Ectodermal cell (in vitro differentiated cells): ENCODE data around the gene ZFYVE9.

Experiments
- H3K27ac ChIP-seq: 2 replicates; pipeline ENCODE4 v1.7.0; 2013; ENCODE audit warnings: mild to moderate bottlenecking, low read depth, low read length; ENCODE audit not compliant: insufficient read depth, poor library complexity, severe bottlenecking
- H3K27me3 ChIP-seq: 2 replicates; pipeline ENCODE4 v1.7.0; 2013; ENCODE audit warnings: mild to moderate bottlenecking, low read length; ENCODE audit not compliant: insufficient read depth, control insufficient read depth, poor library complexity, severe bottlenecking
- H3K36me3 ChIP-seq: one replicate; pipeline ENCODE4 v1.7.0; 2013; ENCODE audit warnings: low read length; ENCODE audit not compliant: control insufficient read depth, insufficient read depth
- H3K4me1 ChIP-seq: one replicate; pipeline ENCODE4 v1.7.0; 2013; ENCODE audit warnings: low read length; ENCODE audit not compliant: control insufficient read depth, insufficient read depth
- H3K4me3 ChIP-seq: 2 replicates; pipeline ENCODE4 v1.7.0; 2013; ENCODE audit warnings: low read depth, low read length, control low read depth; ENCODE audit not compliant: insufficient read depth
- H3K9me3 ChIP-seq: 2 replicates; pipeline ENCODE4 v1.7.0; 2013; ENCODE audit warnings: mild to moderate bottlenecking, low read length, moderate library complexity; ENCODE audit not compliant: control insufficient read depth
- WGBS, 2 experiments: methylation state at CpG; one replicate each; pipeline ENCODE4 v1.1.7; 2013; ENCODE audit warnings: missing lambda C conversion rate in 2 of 2; 5-methylcytosine and 5-hydroxymethylcytosine counted together

Gene ZFYVE9

DNA sequence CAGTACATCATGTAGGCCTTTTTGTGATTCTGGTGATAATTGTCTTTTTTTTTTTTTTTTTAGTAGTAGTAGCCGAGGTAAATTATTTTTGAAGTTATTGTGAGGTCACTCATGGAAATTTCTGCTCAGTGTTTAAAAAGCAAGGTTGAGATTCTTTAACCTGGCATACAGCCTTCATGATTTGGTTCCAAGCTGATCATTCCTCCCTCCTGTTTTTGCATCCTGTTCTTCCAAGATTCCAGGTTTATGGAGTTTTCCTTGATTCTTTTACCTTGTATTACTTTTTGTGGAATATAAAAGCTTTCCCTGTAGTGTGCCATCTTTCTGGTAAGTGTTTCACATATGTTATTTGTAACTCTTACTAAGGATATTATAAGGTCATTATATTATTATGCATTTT is 9.1 kb downstream of the ZFYVE9 start:
- no peaks in the 10 kb centered on the region for H3K27me3 ChIP-seq
- H3K36me3 ChIP-seq, result no peaks in the 10 kb centered on the region
- WGBS, 2 experiments, result 100% methylated on average over 1 of the region's 1 CpG; no CpG with 5 or more reads in 1 of the 2 experiments

DNA sequence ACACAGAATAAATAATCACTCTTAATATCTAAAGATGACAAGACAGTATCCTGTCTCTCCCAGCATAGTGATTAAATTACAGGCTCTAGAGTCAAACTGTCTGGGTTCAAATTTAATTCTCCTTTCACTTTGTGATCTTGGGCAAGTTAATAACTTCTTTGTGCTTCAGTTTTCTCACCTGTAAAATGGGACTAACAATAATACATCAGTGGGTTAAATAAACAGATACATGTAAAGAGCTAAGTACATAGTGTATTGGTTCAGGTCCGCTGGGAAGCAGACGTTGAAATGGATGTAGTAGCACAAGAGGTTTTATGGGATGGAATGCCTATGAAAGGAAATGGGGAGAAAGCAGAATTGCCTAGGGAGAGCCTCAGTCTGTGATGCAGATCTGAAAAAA is 10.7 kb downstream of the ZFYVE9 start:
- no peaks in the 10 kb centered on the region for H3K9me3 ChIP-seq
- no peak overlapping the region for H3K4me3 ChIP-seq
- H3K27ac ChIP-seq, result no peak overlapping the region
- WGBS, 2 experiments, result 91 to 95% methylated on average over 2 of the region's 2 CpGs
- no peaks in the 10 kb centered on the region for H3K4me1 ChIP-seq
- H3K27me3 ChIP-seq, result no peaks in the 10 kb centered on the region
- H3K36me3 ChIP-seq, result no peaks in the 10 kb centered on the region

More for the DNA sequence above, 9.1 kb downstream of the ZFYVE9 start:
- H3K4me3 ChIP-seq, result no peak overlapping the region
- H3K9me3 ChIP-seq, result no peaks in the 10 kb centered on the region
- no peak overlapping the region for H3K27ac ChIP-seq
- H3K4me1 ChIP-seq, result no peaks in the 10 kb centered on the region

DNA sequence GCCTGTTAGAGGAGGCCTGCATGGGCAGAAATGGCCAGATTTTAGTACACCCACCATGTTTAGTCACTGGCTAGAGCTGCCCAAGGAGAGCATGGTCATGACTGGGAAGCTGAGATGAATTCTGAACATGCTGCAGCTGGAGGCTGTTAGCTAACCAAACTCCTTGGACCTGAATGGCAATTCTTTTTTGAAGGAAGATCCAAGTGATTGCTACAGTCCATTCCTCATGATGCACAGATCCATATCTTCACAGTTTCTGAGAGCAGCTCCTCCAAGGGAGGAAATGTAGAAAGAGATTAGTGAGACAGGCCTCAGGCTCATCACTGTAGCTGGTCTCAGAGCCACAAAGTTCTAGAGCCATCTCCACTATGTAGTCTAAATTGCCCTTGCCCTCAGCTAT is 11.1 kb downstream of the ZFYVE9 start:
- Histone ChIP-seq H3K4me1 (no peaks in the 10 kb centered on the region), H3K4me3 (no peak overlapping the region), H3K9me3 (no peaks in the 10 kb centered on the region), H3K36me3 (no peaks in the 10 kb centered on the region), H3K27ac (no peak overlapping the region), H3K27me3 (no peaks in the 10 kb centered on the region)

DNA sequence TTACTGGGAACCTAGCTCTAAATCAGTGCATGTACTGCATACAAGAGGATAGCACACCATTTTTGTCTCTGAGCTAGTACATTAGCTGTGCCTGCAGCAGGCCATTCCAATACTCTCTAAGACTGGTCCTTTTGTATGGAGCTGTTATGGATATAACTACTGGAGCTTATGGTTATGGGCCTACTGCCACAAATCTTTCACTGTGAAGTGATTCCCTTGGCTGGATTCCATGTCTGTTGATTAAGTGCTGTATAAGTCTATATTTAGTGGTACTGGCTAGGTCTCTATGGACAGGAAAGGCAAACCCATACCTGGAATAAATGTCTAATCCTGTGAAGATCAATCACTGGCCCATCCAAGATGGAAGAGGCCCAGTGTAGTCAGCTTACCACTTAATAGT is 12.0 kb downstream of the ZFYVE9 start:
- Histone ChIP-seq H3K4me3 (no peak overlapping the region), H3K4me1 (no peaks in the 10 kb centered on the region), H3K36me3 (no peaks in the 10 kb centered on the region), H3K27me3 (no peaks in the 10 kb centered on the region), H3K27ac (no peak overlapping the region), H3K9me3 (no peaks in the 10 kb centered on the region)

GRCh38 chr1:52156460-52156859 is 14.6 kb downstream of the ZFYVE9 start:
- no peak overlapping the region for H3K4me3 ChIP-seq
- 59 to 62% methylated on average over 3 of the region's 3 CpGs for WGBS, 2 experiments

GRCh38 chr1:52157582-52157981 is 15.7 kb downstream of the ZFYVE9 start:
- Histone ChIP-seq H3K36me3 (no peaks in the 10 kb centered on the region), H3K4me3 (no peak overlapping the region), H3K27me3 (no peaks in the 10 kb centered on the region), H3K4me1 (no peaks in the 10 kb centered on the region), H3K27ac (no peak overlapping the region), H3K9me3 (no peaks in the 10 kb centered on the region)
- WGBS, 2 experiments, result 94 to 95% methylated on average over 2 of the region's 2 CpGs

More at GRCh38 chr1:52156460-52156859, 14.6 kb downstream of the ZFYVE9 start:
- Histone ChIP-seq H3K9me3 (no peaks in the 10 kb centered on the region), H3K27me3 (no peaks in the 10 kb centered on the region), H3K4me1 (no peaks in the 10 kb centered on the region), H3K36me3 (no peaks in the 10 kb centered on the region), H3K27ac (no peak overlapping the region)

DNA sequence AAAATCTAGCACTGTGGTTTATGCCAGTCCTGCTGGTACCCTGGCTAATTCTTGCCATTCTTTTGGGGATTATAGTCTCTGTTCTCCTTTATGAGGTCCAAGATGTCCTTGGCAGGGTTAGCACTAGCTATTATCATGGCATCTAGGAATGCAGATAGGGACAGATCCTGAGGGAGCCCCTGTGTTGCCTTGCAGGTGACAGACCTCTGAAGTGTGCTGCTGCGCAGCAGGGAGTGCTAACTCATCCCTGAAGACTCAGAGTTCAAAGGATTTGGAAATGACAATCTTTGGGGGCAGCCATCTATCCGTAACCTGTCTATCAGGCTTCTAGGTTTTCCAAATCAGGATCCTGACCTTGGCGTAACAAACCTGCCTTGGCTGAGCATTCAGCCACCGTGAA is 16.3 kb downstream of the ZFYVE9 start:
- Histone ChIP-seq H3K4me1 (no peaks in the 10 kb centered on the region), H3K27me3 (no peaks in the 10 kb centered on the region), H3K9me3 (no peaks in the 10 kb centered on the region), H3K4me3 (no peak overlapping the region), H3K27ac (no peak overlapping the region), H3K36me3 (no peaks in the 10 kb centered on the region)
- 94 to 96% methylated on average over 4 of the region's 4 CpGs for WGBS, 2 experiments

DNA sequence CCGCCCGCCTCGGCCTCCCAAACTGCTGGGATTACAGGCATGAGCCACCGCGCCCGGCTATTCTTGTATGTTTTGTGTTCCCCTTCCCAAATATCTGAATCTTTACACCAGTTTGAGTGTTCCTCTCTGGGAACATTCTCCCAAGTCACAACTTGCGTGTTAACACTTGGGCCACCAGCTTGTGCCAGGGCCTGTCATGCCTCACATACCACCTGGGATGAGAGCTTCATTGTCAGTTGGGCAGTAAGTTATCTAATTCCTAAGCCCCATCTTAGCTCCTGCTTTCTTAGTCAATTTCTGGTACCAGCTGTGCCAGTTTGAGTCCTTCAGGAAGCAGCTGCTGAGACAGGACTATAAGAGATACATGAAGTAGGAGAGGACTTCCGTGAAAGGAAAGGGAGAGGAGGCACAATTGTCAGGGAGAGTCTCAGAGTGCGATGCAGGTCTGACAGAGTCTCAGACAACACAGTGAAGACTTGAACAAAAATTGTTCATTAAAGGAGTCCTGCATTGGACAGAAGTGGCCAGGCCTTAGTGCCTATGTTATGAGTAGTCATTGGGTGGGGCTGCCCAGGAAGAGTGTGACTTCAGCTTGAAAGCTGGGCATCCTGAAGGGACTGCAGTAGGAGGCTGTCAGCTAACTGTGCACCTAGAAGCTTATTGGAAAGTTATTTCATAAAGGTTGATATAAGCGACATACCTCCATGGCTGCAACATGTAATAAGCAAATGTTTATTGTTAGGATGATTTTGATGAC is 17.3 kb downstream of the ZFYVE9 start:
- Histone ChIP-seq H3K4me1 (no peaks in the 10 kb centered on the region), H3K9me3 (no peaks in the 10 kb centered on the region), H3K36me3 (no peaks in the 10 kb centered on the region), H3K27ac (no peak overlapping the region), H3K4me3 (no peak overlapping the region), H3K27me3 (no peaks in the 10 kb centered on the region)
- 95 to 96% methylated on average over 10 of the region's 10 CpGs for WGBS, 2 experiments

- WGBS, 2 experiments, result 94 to 96% methylated on average over 2 of the region's 2 CpGs
- no peaks in the 10 kb centered on the region for H3K36me3 ChIP-seq
- no peaks in the 10 kb centered on the region for H3K27me3 ChIP-seq
- no peaks in the 10 kb centered on the region for H3K9me3 ChIP-seq
- H3K4me1 ChIP-seq, result no peaks in the 10 kb centered on the region
- no peak overlapping the region for H3K27ac ChIP-seq
- no peak overlapping the region for H3K4me3 ChIP-seq
These were observed 21.1 kb downstream of the ZFYVE9 start for GRCh38 chr1:52162947-52163346.

DNA sequence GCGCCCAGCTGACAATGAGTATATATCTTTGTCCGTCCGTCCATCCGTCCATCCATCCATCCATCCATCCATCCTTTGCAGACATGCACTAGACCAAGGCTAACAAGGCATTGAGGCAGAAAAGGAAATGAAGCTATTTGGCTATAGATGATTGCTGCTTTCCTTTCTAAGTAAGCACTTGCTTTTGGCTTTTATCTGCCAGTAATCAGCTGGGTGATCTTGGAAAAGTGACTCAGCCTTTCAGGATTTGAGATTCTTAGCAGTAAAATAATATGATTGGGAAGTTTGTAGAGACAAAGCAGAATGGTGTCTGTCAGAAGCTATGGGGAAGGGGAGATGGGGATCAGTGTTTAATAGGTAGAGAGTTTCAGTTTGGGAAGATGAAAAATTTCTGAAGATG is 22.7 kb downstream of the ZFYVE9 start:
- Histone ChIP-seq H3K4me1 (no peaks in the 10 kb centered on the region), H3K4me3 (no peak overlapping the region), H3K27ac (no peak overlapping the region), H3K27me3 (no peaks in the 10 kb centered on the region), H3K36me3 (no peaks in the 10 kb centered on the region), H3K9me3 (no peaks in the 10 kb centered on the region)
- 91 to 92% methylated on average over 4 of the region's 4 CpGs for WGBS, 2 experiments
